NCI-H748 (cell line): ENCODE data around the gene COPS8.

Source experiments
- DNase-seq: peaks from one replicate; lab custom pipeline; 2025; ENCODE audit not compliant: unreplicated experiment; lab: John Stamatoyannopoulos, UW

Gene COPS8

GRCh38 chr2:237085248-237086221 is at the start of gene COPS8:
Gene COPS8, plus strand, starts transcription at chr2:237085889. Its CDS starts 76 bp downstream, at chr2:237085965.
- peak; percentile 94 for DNase-seq

GRCh38 chr2:237039301-237040031 is 46.2 kb upstream of the COPS8 start:
- DNase-seq = no peak

GRCh38 chr2:237041231-237041630 is 44.5 kb upstream of the COPS8 start:
- DNase-seq = no peak

- no peak for DNase-seq
Observed at GRCh38 chr2:237042101-237042500, 43.6 kb upstream of the COPS8 start.

- DNase-seq = peak; percentile 87
Observed at GRCh38 chr2:237043866-237044265, 41.8 kb upstream of the COPS8 start.

- DNase-seq = no peak
Observed at GRCh38 chr2:237044281-237044680, 41.4 kb upstream of the COPS8 start.

- no peak for DNase-seq
Observed at GRCh38 chr2:237045449-237045848, 40.2 kb upstream of the COPS8 start.

GRCh38 chr2:237048595-237048994 is 37.1 kb upstream of the COPS8 start:
- DNase-seq = no peak

- DNase-seq = no peak
Observed at GRCh38 chr2:237051861-237052260, 33.8 kb upstream of the COPS8 start.

- no peak for DNase-seq
Observed at GRCh38 chr2:237053066-237053465, 32.6 kb upstream of the COPS8 start.

GRCh38 chr2:237055386-237056100 is 30.1 kb upstream of the COPS8 start:
- no peak for DNase-seq

GRCh38 chr2:237056287-237056875 is 29.3 kb upstream of the COPS8 start:
- DNase-seq = no peak

GRCh38 chr2:237057107-237057506 is 28.6 kb upstream of the COPS8 start:
- no peak for DNase-seq

- no peak for DNase-seq
Observed at GRCh38 chr2:237057893-237058300, 27.8 kb upstream of the COPS8 start.

GRCh38 chr2:237058423-237058822 is 27.3 kb upstream of the COPS8 start:
- DNase-seq = no peak

- no peak for DNase-seq
Observed at GRCh38 chr2:237059155-237059875, 26.4 kb upstream of the COPS8 start.

GRCh38 chr2:237060534-237061312 is 25.0 kb upstream of the COPS8 start:
- peak; percentile 58 for DNase-seq

GRCh38 chr2:237061356-237061755 is 24.3 kb upstream of the COPS8 start:
- no peak for DNase-seq

GRCh38 chr2:237062585-237062984 is 23.1 kb upstream of the COPS8 start:
- no peak for DNase-seq
